GM19023 (cell line): ENCODE results near the gene NCOA6.
"Not testable (repeated sequence)": the region's sequence is repeated elsewhere in the genome, so short reads cannot be mapped to it uniquely, and the experiment has no call there.

Experiments used
- ATAC-seq: cut with Tn5 transposase; IDR thresholded peaks from one replicate; pipeline ENCODE4 v1.9.1; 2021; ENCODE audit warnings: mild to moderate bottlenecking, moderate library complexity; ENCODE audit not compliant: unreplicated experiment

Gene NCOA6

GRCh38 chr20:34724172-34724571, 101.3 kb downstream of the NCOA6 start:
- no peak for ATAC-seq

- not testable (repeated sequence) for ATAC-seq
Measured at GRCh38 chr20:34722560-34722959, 102.9 kb downstream of the NCOA6 start.

- no peak for ATAC-seq
Measured at GRCh38 chr20:34720266-34720665, 105.2 kb downstream of the NCOA6 start.

GRCh38 chr20:34719242-34720017, 106.0 kb downstream of the NCOA6 start:
- ATAC-seq: peak; percentile 78

- no peak for ATAC-seq
Measured at GRCh38 chr20:34717230-34718095, 108.0 kb downstream of the NCOA6 start.

DNA sequence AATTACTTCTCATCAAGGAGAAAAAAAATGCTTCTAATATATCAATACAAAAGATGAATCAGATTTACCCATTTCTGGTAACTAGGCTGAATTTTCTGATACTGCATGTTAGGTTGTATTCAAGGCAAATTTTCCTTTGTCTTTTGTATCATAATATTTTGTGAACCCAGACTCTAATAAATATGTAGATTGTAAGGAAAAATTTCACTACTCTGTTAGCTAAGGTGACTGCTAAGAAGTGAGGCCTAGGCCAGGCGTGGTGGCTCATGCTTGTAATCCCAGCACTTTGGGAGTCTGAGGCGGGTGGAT, 108.6 kb downstream of the NCOA6 start:
- ATAC-seq: no peak

- ATAC-seq: no peak
Measured at GRCh38 chr20:34715384-34715783, 110.1 kb downstream of the NCOA6 start.

GRCh38 chr20:34713944-34714515, 111.4 kb downstream of the NCOA6 start:
- ATAC-seq: not testable (repeated sequence)

- no peak for ATAC-seq
Measured at GRCh38 chr20:34713194-34713943, 112.1 kb downstream of the NCOA6 start.

GRCh38 chr20:34712525-34713192, 112.8 kb downstream of the NCOA6 start:
- no peak for ATAC-seq

DNA sequence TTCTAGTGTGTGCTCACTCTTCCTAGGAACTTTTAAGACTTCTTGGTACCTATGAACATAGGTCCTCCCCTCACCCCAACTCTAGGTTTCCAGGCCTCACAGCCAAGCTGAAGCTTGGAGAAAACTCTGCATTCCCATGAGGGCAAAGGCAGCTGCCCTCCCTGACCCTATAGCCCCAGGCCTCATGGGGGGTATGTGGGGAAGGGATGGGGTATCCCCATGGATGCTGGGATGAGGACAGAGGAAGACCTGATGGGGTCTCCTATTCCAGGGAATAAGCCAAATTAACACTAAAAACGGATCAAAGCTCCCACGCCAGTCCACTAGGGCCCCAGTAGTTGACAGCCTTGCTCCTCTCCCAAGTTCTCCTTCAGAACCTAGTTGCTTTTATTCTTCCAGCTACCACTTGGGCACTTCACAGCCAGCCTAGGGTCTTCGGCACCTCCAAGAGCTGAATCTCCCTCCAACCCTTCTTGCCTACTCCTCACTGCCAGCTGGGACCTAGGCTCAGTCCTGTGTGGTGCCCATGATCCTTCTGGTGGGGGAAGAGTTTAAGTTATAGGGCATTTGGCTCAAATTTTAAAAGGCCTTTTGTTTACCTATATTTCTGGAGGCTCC, 113.5 kb downstream of the NCOA6 start:
- ATAC-seq: no peak

GRCh38 chr20:34710861-34711574, 114.4 kb downstream of the NCOA6 start:
- ATAC-seq: no peak

- ATAC-seq: no peak
Measured at GRCh38 chr20:34710568-34710839, 114.9 kb downstream of the NCOA6 start.

GRCh38 chr20:34709831-34710567, 115.5 kb downstream of the NCOA6 start:
- ATAC-seq: peak; percentile 41

GRCh38 chr20:34709044-34709830, 116.2 kb downstream of the NCOA6 start:
- peak; percentile 49 for ATAC-seq

- ATAC-seq: peak; percentile 11
Measured at GRCh38 chr20:34708621-34709043, 116.8 kb downstream of the NCOA6 start.

DNA sequence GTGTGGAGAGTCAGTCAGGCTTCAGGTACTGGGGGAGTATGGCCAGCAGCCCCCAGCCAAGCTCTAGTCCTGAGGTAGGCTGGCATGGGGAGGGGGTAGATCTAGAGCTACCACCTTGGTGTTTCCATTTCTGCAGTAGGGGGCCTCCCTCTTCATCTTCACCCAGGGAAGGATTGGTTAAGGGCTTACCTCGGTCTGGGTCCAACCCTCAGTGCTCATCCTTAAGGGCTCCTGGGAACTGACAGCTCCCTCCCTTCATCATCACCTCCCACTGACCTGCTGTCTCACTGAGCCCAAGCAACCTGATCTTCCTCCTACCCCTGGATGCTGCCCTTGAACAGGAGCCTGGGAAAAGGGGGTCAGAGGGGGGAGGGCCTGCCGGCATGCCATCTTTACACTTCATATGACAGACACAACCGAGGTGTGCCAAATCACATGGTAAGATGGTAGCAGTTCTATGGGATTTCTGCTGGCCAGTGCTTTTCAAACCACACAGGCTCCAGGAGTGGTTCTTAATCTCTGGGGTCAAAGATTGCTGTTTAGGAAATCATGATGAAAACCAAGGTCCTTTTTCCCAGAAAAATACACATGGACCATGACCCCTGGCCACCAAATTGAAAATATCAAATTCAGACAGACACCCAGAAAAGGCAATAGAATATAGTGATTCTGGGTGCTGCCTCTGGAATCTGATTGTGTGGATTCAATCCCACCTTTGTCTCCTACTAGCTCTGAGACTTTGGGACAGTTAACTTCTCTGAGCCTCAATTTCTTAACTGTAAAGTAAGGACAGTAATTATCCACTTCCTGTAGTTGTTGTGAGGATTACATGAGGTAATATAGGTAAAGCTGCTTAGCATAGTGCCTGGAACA, 118.3 kb downstream of the NCOA6 start:
- ATAC-seq: no peak
